Measurements from ENCODE around the gene ROR1. TPM values are rescaled to one million over a fixed set of nuclear protein-coding genes. Genes with fewer than 3 reads are reported as not detected.

Gene ROR1
- total and polyA plus RNA-seq, 2 donors (not counting 1 experiment from before 2014, with no cell fraction given): 0.46 to 16.0 TPM

- ChIA-PET POLR2A (no interaction called here), CTCF (no interaction called here)
- ATAC-seq (ENCODE audit: low read depth) (no peak), DNase-seq (no peak)
- no peaks in the 10 kb centered on the region for H3K79me2 ChIP-seq (ENCODE audit: control insufficient read depth, insufficient read depth, low read length)
- H2AFZ ChIP-seq (ENCODE audit: insufficient read depth, low read depth, low read length, poor library complexity, severe bottlenecking): no peak overlapping the region
- TF ChIP-seq EZH2 (IDR thresholded peaks at IDR 0.05; ENCODE audit: borderline replicate concordance, insufficient read depth, low read depth, low read length, poor library complexity, severe bottlenecking) (no peak), CTCF (IDR thresholded peaks at IDR 0.05) (no peak)
- H3K4me3 ChIP-seq (ENCODE audit: control extremely low read depth in 1 of 5, extremely low read depth in 1 of 5, insufficient read depth in 1 of 5, low read depth in 2 of 5, low read length in 4 of 5): no peak overlapping the region
- Mint-ChIP-seq H3K27ac (no peak overlapping the region), H3K9me3 (ENCODE audit: insufficient read depth) (no peaks in the 10 kb centered on the region), H3K4me1 (peaks cover 3% of the 10 kb centered on the region), H3K27me3 (peaks cover 7% of the 10 kb centered on the region), H3K4me3 (no peak overlapping the region)
- intact Hi-C loops (cut with micrococcal nuclease): loop anchor here (5.0 kb wide), 1 partner anchor 48 kb away; no protein-coding TSS in a partner anchor
- H3K4me2 ChIP-seq (replicated peaks; ENCODE audit: low read depth, low read length, poor library complexity, severe bottlenecking): no peak overlapping the region
- H3K27me3 ChIP-seq (replicated peaks in 1 of 4; ENCODE audit: control extremely low read depth in 1 of 4, control insufficient read depth in 3 of 4, insufficient read depth in 4 of 4, low read length in 3 of 4): no peaks in the 10 kb centered on the region
- H4K20me1 ChIP-seq (ENCODE audit: control insufficient read depth, insufficient read depth, low read length, poor library complexity, severe bottlenecking): no peaks in the 10 kb centered on the region
- no peak overlapping the region for H3K9ac ChIP-seq (ENCODE audit: low read length)
- no peaks in the 10 kb centered on the region for H3K36me3 ChIP-seq (replicated peaks in 1 of 2; ENCODE audit: control extremely low read depth in 1 of 2, control insufficient read depth in 1 of 2, extremely low read depth in 1 of 2, insufficient read depth in 2 of 2, low read length in 1 of 2)
- WGBS (ENCODE audit: insufficient coverage): 92% methylated on average over 6 of the region's 8 CpGs
- H3K4me1 ChIP-seq (ENCODE audit: control insufficient read depth in 2 of 2, insufficient read depth in 2 of 2, low read length in 2 of 2): no peaks in the 10 kb centered on the region
- no peak overlapping the region for H3K27ac ChIP-seq (ENCODE audit: low read length in 2 of 2)
- no peaks in the 10 kb centered on the region for H3K9me3 ChIP-seq (ENCODE audit: control extremely low read depth in 1 of 3, control insufficient read depth in 2 of 3, insufficient read depth in 1 of 3, low read length in 2 of 3)
Measured at GRCh38 chr1:64004451-64005025, 230.7 kb downstream of the ROR1 start.

- Histone ChIP-seq H4K20me1 (ENCODE audit: control insufficient read depth, insufficient read depth, low read length, poor library complexity, severe bottlenecking) (no peaks in the 10 kb centered on the region), H3K4me1 (ENCODE audit: control insufficient read depth in 2 of 2, insufficient read depth in 2 of 2, low read length in 2 of 2) (no peaks in the 10 kb centered on the region), H3K4me3 (ENCODE audit: control extremely low read depth in 1 of 5, extremely low read depth in 1 of 5, insufficient read depth in 1 of 5, low read depth in 2 of 5, low read length in 4 of 5) (no peak overlapping the region), H2AFZ (ENCODE audit: insufficient read depth, low read depth, low read length, poor library complexity, severe bottlenecking) (no peak overlapping the region), H3K79me2 (ENCODE audit: control insufficient read depth, insufficient read depth, low read length) (no peaks in the 10 kb centered on the region), H3K27me3 (replicated peaks in 1 of 4; ENCODE audit: control extremely low read depth in 1 of 4, control insufficient read depth in 3 of 4, insufficient read depth in 4 of 4, low read length in 3 of 4) (no peaks in the 10 kb centered on the region), H3K4me2 (replicated peaks; ENCODE audit: low read depth, low read length, poor library complexity, severe bottlenecking) (no peak overlapping the region), H3K36me3 (replicated peaks in 1 of 2; ENCODE audit: control extremely low read depth in 1 of 2, control insufficient read depth in 1 of 2, extremely low read depth in 1 of 2, insufficient read depth in 2 of 2, low read length in 1 of 2) (no peaks in the 10 kb centered on the region), H3K9ac (ENCODE audit: low read length) (no peak overlapping the region), H3K9me3 (ENCODE audit: control extremely low read depth in 1 of 3, control insufficient read depth in 2 of 3, insufficient read depth in 1 of 3, low read length in 2 of 3) (no peaks in the 10 kb centered on the region), H3K27ac (ENCODE audit: low read length in 2 of 2) (no peak overlapping the region)
- Mint-ChIP-seq H3K4me3 (no peak overlapping the region), H3K27me3 (peaks cover 7% of the 10 kb centered on the region), H3K27ac (no peak overlapping the region), H3K9me3 (ENCODE audit: insufficient read depth) (no peaks in the 10 kb centered on the region), H3K4me1 (peaks cover 3% of the 10 kb centered on the region)
- intact Hi-C loops (cut with micrococcal nuclease): loop anchor here (5.0 kb wide), 1 partner anchor 46 kb away; no protein-coding TSS in a partner anchor
- POLR2A ChIA-PET: no interaction called here
- no peak for ATAC-seq (ENCODE audit: low read depth)
- CTCF ChIA-PET: no interaction called here
- no peak for DNase-seq
- WGBS (ENCODE audit: insufficient coverage): no CpG with 5 or more reads among the region's 3 CpGs
- TF ChIP-seq EZH2 (IDR thresholded peaks at IDR 0.05; ENCODE audit: borderline replicate concordance, insufficient read depth, low read depth, low read length, poor library complexity, severe bottlenecking) (no peak), CTCF (IDR thresholded peaks at IDR 0.05) (no peak)
Measured at GRCh38 chr1:64005801-64006200, 232.0 kb downstream of the ROR1 start.
